Spinal cord (tissue), 10 donors: ENCODE results near the gene LSAMP. TPM values are rescaled to one million over a fixed set of nuclear protein-coding genes. Genes with fewer than 3 reads are reported as not detected.
A peak's percentile ranks its signal among the peaks of the same experiment; 100 is the strongest.
"Not testable (repeated sequence)": the region's sequence is repeated elsewhere in the genome, so short reads cannot be mapped to it uniquely, and the experiment has no call there.

Experiments used
- DNase-seq, 6 donors: peaks; one replicate each; pipeline versions ENCODE4 v3.0.0 to v3.0.0-alpha.2; 2013 to 2015; ENCODE audit warnings: low spot score in 6 of 6, low read depth in 4 of 6
- H3K27ac ChIP-seq: one replicate; pipeline ENCODE4 v1.5.1; 2013; ENCODE audit warnings: low read depth, low read length, control low read depth
- H3K27me3 ChIP-seq: one replicate; pipeline ENCODE4 v1.6.1; 2013; ENCODE audit warnings: low read length; ENCODE audit not compliant: control insufficient read depth, insufficient read depth
- H3K36me3 ChIP-seq: one replicate; pipeline ENCODE4 v1.6.1; 2013; ENCODE audit warnings: low read length; ENCODE audit not compliant: control insufficient read depth, insufficient read depth
- H3K4me1 ChIP-seq: one replicate; pipeline ENCODE4 v1.6.1; 2013; ENCODE audit warnings: low read length; ENCODE audit not compliant: control insufficient read depth, insufficient read depth
- H3K4me3 ChIP-seq: one replicate; pipeline ENCODE4 v1.5.1; 2013; ENCODE audit warnings: low read depth, low read length, control low read depth
- H3K9me3 ChIP-seq: one replicate; pipeline ENCODE4 v1.6.1; 2013; ENCODE audit warnings: low read length; ENCODE audit not compliant: control insufficient read depth, insufficient read depth
- WGBS: methylation state at CpG from one replicate; pipeline ENCODE4 v1.1.5; 2013; ENCODE audit warnings: missing lambda C conversion rate; ENCODE audit not compliant: insufficient coverage; 5-methylcytosine and 5-hydroxymethylcytosine counted together
- polyA plus RNA-seq, 2 donors: library from polyadenylated mRNA; unstranded; fragments of 120-200 nt; gene quantifications; one replicate each; pipeline ENCODE4 v1.2.1, GENCODE V29; 2013; ENCODE audit not compliant: insufficient read length in 2 of 2
- total RNA-seq, 2 donors: library from RNA; depleted of rRNA in 1 of 2; stranded (reverse); fragments of 120-200 nt in 1 of 2; fragments of >200 nt in 1 of 2; gene quantifications; one replicate each; pipeline versions ENCODE4 v1.2.3 to v1.2.4, GENCODE V29; 2013 to 2014
- donor health status: healthy.

The LSAMP gene
- total and polyA plus RNA-seq, 4 donors, result 69.4 to 174 (median 108) TPM

- Histone ChIP-seq H3K9me3 (no peaks in the 10 kb centered on the region), H3K4me1 (no peaks in the 10 kb centered on the region), H3K27ac (no peak overlapping the region), H3K27me3 (no peaks in the 10 kb centered on the region), H3K4me3 (no peak overlapping the region), H3K36me3 (no peaks in the 10 kb centered on the region)
- peak in 2 of 6 donors; percentile 31 to 57 for DNase-seq
- WGBS, result no CpG with 5 or more reads among the region's 4 CpGs
Observed at GRCh38 chr3:116084999-116085791, 360.1 kb downstream of the LSAMP start.

- no CpG with 5 or more reads among the region's 2 CpGs for WGBS
- H3K4me3 ChIP-seq, result no peak overlapping the region
- no peak for DNase-seq
- H3K27me3 ChIP-seq, result no peaks in the 10 kb centered on the region
- H3K4me1 ChIP-seq, result no peaks in the 10 kb centered on the region
- peaks cover 2% of the 10 kb centered on the region for H3K36me3 ChIP-seq
- H3K9me3 ChIP-seq, result no peaks in the 10 kb centered on the region
- no peak overlapping the region for H3K27ac ChIP-seq
Observed at GRCh38 chr3:116083683-116084082, 361.6 kb downstream of the LSAMP start.

GRCh38 chr3:116078561-116078960 lies 366.7 kb downstream of the LSAMP start:
- Histone ChIP-seq H3K9me3 (no peaks in the 10 kb centered on the region), H3K4me3 (no peak overlapping the region), H3K36me3 (peaks cover 2% of the 10 kb centered on the region), H3K27ac (no peak overlapping the region), H3K27me3 (no peaks in the 10 kb centered on the region), H3K4me1 (no peaks in the 10 kb centered on the region)
- 96% methylated on average over 3 of the region's 7 CpGs for WGBS
- DNase-seq, result no peak

DNA sequence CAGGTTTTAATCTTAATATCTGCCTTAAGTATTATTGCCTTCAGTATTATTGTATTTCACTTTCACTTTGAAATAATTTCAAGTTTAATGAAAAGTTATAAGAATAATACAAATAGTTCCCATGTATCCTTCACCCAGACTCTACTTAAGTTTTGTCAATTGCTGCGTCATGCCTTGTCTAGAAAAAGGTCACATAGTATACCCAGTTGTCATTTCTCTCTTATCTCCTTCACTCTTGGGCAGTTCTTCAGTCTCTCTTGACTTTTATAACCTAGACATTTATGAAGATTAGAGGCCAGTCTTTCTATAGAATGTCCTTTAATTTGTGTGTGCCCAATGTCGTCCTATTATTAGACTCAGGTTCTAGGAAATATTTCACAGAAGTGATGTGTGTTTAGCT lies 367.7 kb downstream of the LSAMP start:
- Histone ChIP-seq H3K9me3 (no peaks in the 10 kb centered on the region), H3K27me3 (no peaks in the 10 kb centered on the region), H3K36me3 (peaks cover 2% of the 10 kb centered on the region), H3K4me3 (no peak overlapping the region), H3K4me1 (no peaks in the 10 kb centered on the region), H3K27ac (no peak overlapping the region)
- no peak for DNase-seq
- WGBS, result 100% methylated on average over 1 of the region's 2 CpGs

DNA sequence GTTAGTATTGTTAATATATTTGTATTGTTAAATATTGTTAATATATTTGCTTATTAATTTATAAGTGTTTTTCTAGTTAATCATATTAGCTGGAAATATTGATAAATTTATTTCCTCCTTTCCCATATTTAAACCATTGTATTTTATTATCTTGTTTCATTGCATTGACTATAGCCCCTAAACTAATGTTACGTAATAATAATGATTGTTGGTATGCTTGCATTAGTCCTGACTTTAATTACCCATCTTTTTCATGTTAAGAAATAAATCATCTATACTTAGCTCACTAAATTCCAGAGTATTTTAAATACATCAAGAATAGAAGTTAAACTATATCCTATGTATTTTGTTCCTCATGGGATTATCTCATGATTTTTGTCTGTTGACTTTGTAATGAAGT lies 368.2 kb downstream of the LSAMP start:
- Histone ChIP-seq H3K27ac (no peak overlapping the region), H3K27me3 (no peaks in the 10 kb centered on the region), H3K4me3 (no peak overlapping the region), H3K9me3 (no peaks in the 10 kb centered on the region), H3K4me1 (no peaks in the 10 kb centered on the region), H3K36me3 (peaks cover 2% of the 10 kb centered on the region)
- WGBS, result no CpG with 5 or more reads among the region's 1 CpG
- DNase-seq, result no peak

GRCh38 chr3:116070516-116071278 lies 374.6 kb downstream of the LSAMP start:
- not testable (repeated sequence) for DNase-seq, H3K4me3 ChIP-seq, H3K4me1 ChIP-seq, H3K9me3 ChIP-seq, H3K27ac ChIP-seq, H3K36me3 ChIP-seq, H3K27me3 ChIP-seq
- WGBS, result no CpG with 5 or more reads among the region's 8 CpGs

GRCh38 chr3:116070061-116070460 lies 375.2 kb downstream of the LSAMP start:
- H3K27ac ChIP-seq, result no peak overlapping the region
- H3K27me3 ChIP-seq, result no peaks in the 10 kb centered on the region
- H3K9me3 ChIP-seq, result no peaks in the 10 kb centered on the region
- no peaks in the 10 kb centered on the region for H3K4me1 ChIP-seq
- no peak for DNase-seq
- H3K36me3 ChIP-seq, result no peaks in the 10 kb centered on the region
- WGBS, result 100% methylated on average over 2 of the region's 2 CpGs
- no peak overlapping the region for H3K4me3 ChIP-seq

DNA sequence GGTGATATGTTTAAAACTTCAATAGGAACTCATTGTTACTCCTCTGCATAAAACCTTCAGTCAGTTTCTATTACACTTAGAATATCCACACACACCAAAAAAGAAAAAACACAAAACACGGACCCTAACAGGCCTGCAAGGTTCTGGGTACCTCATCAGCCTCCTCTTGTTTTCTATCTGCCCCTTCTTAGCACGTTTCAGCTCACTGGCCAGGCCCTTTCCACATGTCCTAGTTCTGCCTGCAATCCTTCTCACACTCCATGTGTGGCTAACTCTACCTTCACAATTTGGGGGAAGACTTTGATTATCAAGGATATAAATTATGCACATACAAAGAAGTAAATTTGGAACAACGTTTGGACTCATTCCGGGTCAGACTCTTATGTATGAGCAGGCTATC lies 376.3 kb downstream of the LSAMP start:
- Histone ChIP-seq H3K4me1 (no peaks in the 10 kb centered on the region), H3K9me3 (no peaks in the 10 kb centered on the region), H3K36me3 (no peaks in the 10 kb centered on the region), H3K4me3 (no peak overlapping the region), H3K27ac (no peak overlapping the region), H3K27me3 (no peaks in the 10 kb centered on the region)
- DNase-seq, result no peak
- WGBS, result 82% methylated on average over 2 of the region's 4 CpGs

GRCh38 chr3:116067326-116067725 lies 378.0 kb downstream of the LSAMP start:
- Histone ChIP-seq H3K36me3 (no peaks in the 10 kb centered on the region), H3K9me3 (no peaks in the 10 kb centered on the region), H3K4me3 (no peak overlapping the region), H3K27ac (no peak overlapping the region), H3K4me1 (no peaks in the 10 kb centered on the region), H3K27me3 (no peaks in the 10 kb centered on the region)
- WGBS, result 20% methylated on average over 1 of the region's 4 CpGs
- DNase-seq, result peak in 2 of 6 donors; percentile 40 to 51

GRCh38 chr3:116065501-116065900 lies 379.8 kb downstream of the LSAMP start:
- WGBS, result no CpG with 5 or more reads among the region's 1 CpG
- peak in 1 of 6 donors; percentile 64 for DNase-seq

More at GRCh38 chr3:116065501-116065900, 379.8 kb downstream of the LSAMP start:
- H3K4me1 ChIP-seq, result no peaks in the 10 kb centered on the region
- no peak overlapping the region for H3K27ac ChIP-seq
- H3K4me3 ChIP-seq, result no peak overlapping the region
- H3K9me3 ChIP-seq, result no peaks in the 10 kb centered on the region
- H3K27me3 ChIP-seq, result no peaks in the 10 kb centered on the region
- no peaks in the 10 kb centered on the region for H3K36me3 ChIP-seq
